ENCODE measurements around the gene LRIG3. TPM values are rescaled to one million over a fixed set of nuclear protein-coding genes. Genes with fewer than 3 reads are reported as not detected.
A peak's percentile ranks its signal among the peaks of the same experiment; 100 is the strongest.
"Not testable (repeated sequence)": the region's sequence is repeated elsewhere in the genome, so short reads cannot be mapped to it uniquely, and the experiment has no call there.

The LRIG3 gene
- total RNA-seq, 4 donors from 2014 or later = 60.3 to 120 (median 78.3) TPM

GRCh38 chr12:58871556-58871955 lies 48.7 kb downstream of the LRIG3 start:
- Histone ChIP-seq H3K36me3 (peaks cover 0 to 79% (median 0%) of the 10 kb centered on the region in 3 donors), H3K27me3 (no peaks in the 10 kb centered on the region), H3K4me1 (peaks cover 0 to 20% (median 0%) of the 10 kb centered on the region in 4 donors), H3K27ac (no peak overlapping the region), H3K4me3 (no peak overlapping the region), H3K9me3 (no peaks in the 10 kb centered on the region)
- no peak for DNase-seq (ENCODE audit: low spot score in 2 of 2)
- TF ChIP-seq EP300 (IDR thresholded peaks at IDR 0.05) (no peak), POLR2A (IDR thresholded peaks at IDR 0.05) (no peak)
- TF ChIP-seq, protein P1, sequence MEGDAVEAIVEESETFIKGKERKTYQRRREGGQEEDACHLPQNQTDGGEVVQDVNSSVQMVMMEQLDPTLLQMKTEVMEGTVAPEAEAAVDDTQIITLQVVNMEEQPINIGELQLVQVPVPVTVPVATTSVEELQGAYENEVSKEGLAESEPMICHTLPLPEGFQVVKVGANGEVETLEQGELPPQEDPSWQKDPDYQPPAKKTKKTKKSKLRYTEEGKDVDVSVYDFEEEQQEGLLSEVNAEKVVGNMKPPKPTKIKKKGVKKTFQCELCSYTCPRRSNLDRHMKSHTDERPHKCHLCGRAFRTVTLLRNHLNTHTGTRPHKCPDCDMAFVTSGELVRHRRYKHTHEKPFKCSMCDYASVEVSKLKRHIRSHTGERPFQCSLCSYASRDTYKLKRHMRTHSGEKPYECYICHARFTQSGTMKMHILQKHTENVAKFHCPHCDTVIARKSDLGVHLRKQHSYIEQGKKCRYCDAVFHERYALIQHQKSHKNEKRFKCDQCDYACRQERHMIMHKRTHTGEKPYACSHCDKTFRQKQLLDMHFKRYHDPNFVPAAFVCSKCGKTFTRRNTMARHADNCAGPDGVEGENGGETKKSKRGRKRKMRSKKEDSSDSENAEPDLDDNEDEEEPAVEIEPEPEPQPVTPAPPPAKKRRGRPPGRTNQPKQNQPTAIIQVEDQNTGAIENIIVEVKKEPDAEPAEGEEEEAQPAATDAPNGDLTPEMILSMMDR (IDR thresholded peaks at IDR 0.05) = no peak
- WGBS, 2 donors = 67 to 68% methylated on average over 5 of the region's 5 CpGs

DNA sequence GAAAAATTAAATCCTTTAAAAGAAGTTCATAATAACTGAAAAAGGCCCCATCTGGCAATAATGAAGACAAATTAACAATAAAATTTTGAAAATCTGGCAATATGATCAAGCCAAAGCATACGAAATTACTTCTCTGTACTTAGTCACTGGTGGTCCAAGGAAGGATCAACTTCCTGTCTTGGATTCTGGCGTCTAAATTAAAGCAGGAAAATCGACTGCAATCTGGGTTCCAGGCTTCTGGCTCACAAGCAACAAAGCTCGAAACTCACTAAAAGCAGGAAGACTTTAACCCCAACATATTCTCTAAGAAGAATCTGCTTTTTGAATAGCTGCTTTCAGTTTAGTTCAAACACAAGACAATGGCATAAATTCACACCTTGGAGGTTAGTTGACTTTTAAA lies 49.7 kb downstream of the LRIG3 start:
- Histone ChIP-seq H3K36me3 (peaks cover 0 to 78% (median 0%) of the 10 kb centered on the region in 3 donors), H3K9me3 (no peaks in the 10 kb centered on the region), H3K4me1 (peaks cover 0 to 20% (median 0%) of the 10 kb centered on the region in 4 donors), H3K27me3 (no peaks in the 10 kb centered on the region), H3K4me3 (no peak overlapping the region), H3K27ac (peak overlapping the region in 1 of 4 donors; percentile 54)
- DNase-seq (ENCODE audit: low spot score in 2 of 2) = no peak
- TF ChIP-seq, protein P1 (IDR thresholded peaks at IDR 0.05) = no peak
- no peak for TF ChIP-seq POLR2A (IDR thresholded peaks at IDR 0.05)
- TF ChIP-seq EP300 (IDR thresholded peaks at IDR 0.05) = no peak
- 36 to 43% methylated on average over 4 of the region's 4 CpGs for WGBS, 2 donors

DNA sequence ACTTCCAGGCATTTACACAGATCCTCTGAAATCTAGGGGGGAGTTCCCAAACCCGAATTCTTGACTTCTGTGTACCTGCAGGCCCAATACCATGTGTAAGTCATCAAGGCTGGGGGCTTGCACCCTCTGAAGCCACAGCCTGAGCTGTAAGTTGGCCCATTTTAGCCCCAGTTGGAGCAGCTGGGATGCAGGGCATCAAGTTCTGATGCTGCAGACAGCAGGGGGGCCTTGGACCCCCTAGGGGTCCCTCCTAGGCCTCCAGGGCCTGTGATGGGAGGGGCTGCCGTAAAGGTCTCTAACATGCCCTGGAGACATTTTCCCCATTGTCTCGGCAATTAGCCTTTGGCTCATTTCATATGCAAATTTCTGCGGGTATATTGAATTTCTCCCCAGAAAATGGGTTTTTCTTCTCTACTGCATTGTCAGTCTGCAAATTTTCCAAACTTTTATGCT lies 59.5 kb downstream of the LRIG3 start:
- H3K4me1 ChIP-seq = no peaks in the 10 kb centered on the region
- TF ChIP-seq POLR2A (IDR thresholded peaks at IDR 0.05) = no peak
- TF ChIP-seq EP300 (IDR thresholded peaks at IDR 0.05) = no peak
- TF ChIP-seq, protein P1 (IDR thresholded peaks at IDR 0.05) = no peak
- H3K9me3 ChIP-seq = no peaks in the 10 kb centered on the region
- 44 to 54% methylated on average over 4 of the region's 4 CpGs for WGBS, 2 donors
- H3K27me3 ChIP-seq = no peaks in the 10 kb centered on the region
- H3K27ac ChIP-seq = no peak overlapping the region
- DNase-seq (ENCODE audit: low spot score in 2 of 2) = no peak
- peaks cover 0 to 1% (median 0%) of the 10 kb centered on the region in 3 donors for H3K36me3 ChIP-seq
- no peak overlapping the region for H3K4me3 ChIP-seq

DNA sequence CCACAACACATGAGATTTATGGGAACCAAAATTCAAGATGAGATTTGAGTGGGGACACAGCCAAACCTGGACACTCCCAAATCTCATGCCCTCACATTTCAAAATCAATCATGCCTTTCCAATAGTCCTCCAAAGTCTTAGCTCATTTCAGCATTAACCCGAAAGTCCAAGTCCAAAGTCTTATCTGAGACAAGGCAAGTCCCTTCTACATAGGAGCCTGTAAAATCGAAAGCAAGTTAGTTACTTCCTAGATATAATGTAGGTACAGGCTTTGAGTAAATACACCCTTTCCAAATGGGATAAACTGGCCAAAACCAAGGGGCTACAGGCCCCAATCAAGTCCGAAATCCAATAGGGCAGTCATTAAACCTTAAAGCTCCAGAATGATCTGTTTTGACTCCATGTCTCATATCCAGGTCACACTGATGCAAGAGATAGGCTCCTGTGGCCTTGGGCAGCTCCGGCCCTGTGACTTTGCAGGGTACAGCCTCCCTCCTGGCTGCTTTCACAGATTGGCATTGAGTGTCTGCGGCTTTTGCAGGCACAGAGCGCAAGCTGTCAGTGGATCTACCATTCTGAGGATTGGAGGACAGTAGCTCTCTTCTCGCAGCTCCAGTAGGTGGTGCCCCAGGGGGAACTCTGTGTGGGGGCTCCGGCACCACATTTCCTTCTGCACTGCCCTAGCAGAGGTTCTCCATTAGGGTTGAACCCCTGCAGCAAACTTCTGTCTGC lies 60.1 kb downstream of the LRIG3 start:
- H3K27ac ChIP-seq = no peak overlapping the region
- no peak overlapping the region for H3K4me3 ChIP-seq
- TF ChIP-seq EP300 (IDR thresholded peaks at IDR 0.05) = no peak
- no peak for TF ChIP-seq POLR2A (IDR thresholded peaks at IDR 0.05)
- TF ChIP-seq, protein P1 (IDR thresholded peaks at IDR 0.05) = no peak
- 93 to 95% methylated on average over 5 to 8 of the region's 8 CpGs for WGBS, 2 donors
- no peaks in the 10 kb centered on the region for H3K9me3 ChIP-seq
- no peaks in the 10 kb centered on the region for H3K27me3 ChIP-seq
- H3K4me1 ChIP-seq = no peaks in the 10 kb centered on the region
- no peaks in the 10 kb centered on the region for H3K36me3 ChIP-seq
- DNase-seq (ENCODE audit: low spot score in 2 of 2) = no peak

DNA sequence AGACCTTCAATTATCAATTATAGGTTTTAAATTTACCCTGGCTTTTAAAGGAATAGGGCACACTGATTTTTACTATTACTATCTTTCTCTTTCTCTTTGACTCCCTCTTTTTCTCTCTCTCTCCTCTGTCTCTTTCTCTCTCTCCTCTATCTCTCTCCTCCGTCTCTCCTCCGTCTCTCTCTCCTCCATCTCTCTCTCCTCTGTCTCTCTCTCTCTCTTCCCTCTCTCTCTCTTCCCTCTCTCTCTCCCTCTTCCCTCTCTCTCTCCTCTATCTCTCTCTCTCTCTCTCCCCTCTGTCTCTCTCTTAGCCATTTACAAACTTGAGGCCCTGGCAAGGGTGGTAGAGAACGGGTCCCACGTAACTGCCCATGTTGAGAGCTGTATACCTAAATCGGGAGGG lies 62.3 kb downstream of the LRIG3 start:
- H3K36me3 ChIP-seq = no peaks in the 10 kb centered on the region
- 94 to 97% methylated on average over 5 of the region's 5 CpGs for WGBS, 2 donors

DNA sequence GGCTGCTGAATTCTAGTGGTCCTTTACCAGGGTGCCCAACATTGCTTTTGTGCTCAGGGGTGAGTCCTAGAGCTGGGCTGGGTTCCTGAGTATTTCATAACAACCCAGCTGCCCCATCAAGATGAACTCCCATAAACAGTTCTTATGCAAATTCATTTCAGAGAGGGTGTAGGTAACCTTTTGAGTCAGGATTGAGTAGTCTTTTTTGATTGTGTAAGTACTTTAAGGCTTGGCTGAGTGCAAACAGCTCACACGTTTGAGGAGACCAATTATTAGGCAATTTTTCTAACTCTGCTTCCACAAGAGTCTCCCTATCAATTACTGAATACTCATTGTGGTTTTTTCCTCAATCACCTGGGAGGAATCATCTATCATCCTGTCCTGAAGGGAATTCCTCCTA lies 63.1 kb downstream of the LRIG3 start:
- DNase-seq (ENCODE audit: low spot score in 2 of 2); H3K27ac ChIP-seq; H3K4me1 ChIP-seq; H3K9me3 ChIP-seq; H3K36me3 ChIP-seq; H3K4me3 ChIP-seq; H3K27me3 ChIP-seq: not testable (repeated sequence)
- WGBS, 2 donors = 35 to 58% methylated on average over 1 of the region's 1 CpG

More for the DNA sequence above, 62.3 kb downstream of the LRIG3 start:
- Histone ChIP-seq H3K27ac (no peak overlapping the region), H3K9me3 (no peaks in the 10 kb centered on the region), H3K4me1 (no peaks in the 10 kb centered on the region), H3K4me3 (no peak overlapping the region), H3K27me3 (no peaks in the 10 kb centered on the region)
- no peak for DNase-seq (ENCODE audit: low spot score in 2 of 2)
- no peak for TF ChIP-seq EP300 (IDR thresholded peaks at IDR 0.05)
- TF ChIP-seq, protein P1 (IDR thresholded peaks at IDR 0.05) = no peak
- TF ChIP-seq POLR2A (IDR thresholded peaks at IDR 0.05) = no peak

DNA sequence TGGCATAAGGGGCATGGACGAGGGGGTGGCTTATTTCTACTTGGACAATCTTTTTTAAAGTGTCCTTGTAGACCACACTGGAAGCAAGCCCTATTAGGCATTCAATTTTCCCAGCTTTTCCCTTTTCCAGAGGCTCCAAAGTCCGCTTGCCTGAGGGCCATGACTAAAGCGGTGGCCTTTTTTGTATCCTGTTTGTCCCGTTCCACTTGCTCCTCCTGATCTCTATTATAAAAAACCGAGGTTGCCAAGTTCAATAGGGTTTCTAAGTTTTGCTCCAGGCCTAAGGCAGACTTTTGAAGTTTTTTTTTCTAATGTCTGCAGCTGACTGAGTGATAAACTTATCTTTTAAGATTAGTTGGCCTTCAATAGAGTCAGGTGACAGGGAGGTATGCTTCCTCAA lies 64.7 kb downstream of the LRIG3 start:
- DNase-seq (ENCODE audit: low spot score in 2 of 2); H3K36me3 ChIP-seq; H3K27me3 ChIP-seq; H3K9me3 ChIP-seq; H3K27ac ChIP-seq; H3K4me1 ChIP-seq; H3K4me3 ChIP-seq: not testable (repeated sequence)
- WGBS, 2 donors = 83 to 84% methylated on average over 5 of the region's 5 CpGs
